ENCODE data around the gene UBE2U. TPM values are rescaled to one million over a fixed set of nuclear protein-coding genes. Genes with fewer than 3 reads are reported as not detected.
"Not testable (repeated sequence)": the region's sequence is repeated elsewhere in the genome, so short reads cannot be mapped to it uniquely, and the experiment has no call there.

UBE2U gene
- total RNA-seq, 2 experiments from 2014 or later: not detected

DNA sequence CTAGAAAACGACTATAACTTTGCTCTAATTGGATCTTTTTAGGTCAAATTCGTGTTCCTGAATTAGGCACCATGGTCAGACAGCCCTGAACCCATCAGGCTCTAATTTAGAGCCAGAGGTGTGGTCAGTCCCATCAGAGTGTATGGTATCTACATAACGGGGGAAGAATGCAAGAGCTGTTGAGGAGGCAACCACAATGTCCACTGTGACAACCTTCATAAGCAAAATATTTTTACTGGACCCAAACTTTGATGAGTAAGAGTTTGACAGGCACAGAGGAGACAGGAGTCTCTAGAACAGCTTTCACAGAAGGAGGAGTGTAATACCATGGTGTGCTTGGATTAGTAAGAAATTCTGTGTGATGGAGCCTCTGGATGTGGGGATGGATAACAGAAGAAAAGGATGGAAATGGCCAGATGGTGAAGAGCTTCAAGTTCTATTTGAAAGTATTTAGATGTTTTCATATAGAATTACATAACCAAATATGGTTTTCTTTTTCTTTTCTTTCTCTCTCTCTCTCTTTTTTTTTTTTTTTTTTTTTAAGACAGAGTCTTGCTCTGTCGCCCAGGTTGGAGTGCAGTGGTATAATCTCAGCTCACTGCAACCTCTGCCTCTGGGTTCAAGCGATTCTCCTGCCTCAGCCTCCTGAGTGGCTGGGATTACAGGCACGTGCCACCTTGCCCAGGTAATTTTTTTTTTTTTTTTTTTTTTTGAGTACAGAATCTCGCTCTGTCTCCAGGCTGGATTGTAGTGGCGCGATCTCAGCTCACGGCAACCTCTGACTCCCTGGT lies 24.9 kb downstream of the UBE2U start:
- intact Hi-C loops (cut with micrococcal nuclease): no loop called here
- Mint-ChIP-seq H3K36me3 (ENCODE audit: low read depth) (no peaks in the 10 kb centered on the region), H3K4me1 (ENCODE audit: low read depth) (peaks cover 6% of the 10 kb centered on the region), H3K27me3 (ENCODE audit: low read depth) (peaks cover 11% of the 10 kb centered on the region), H3K9me3 (no peaks in the 10 kb centered on the region), H3K4me3 (no peak overlapping the region), H3K27ac (no peak overlapping the region)
- CTCF ChIA-PET: interaction anchor here (0.9 kb wide), 1 partner anchor 115 kb away, joined by 3 read pairs; no protein-coding TSS in a partner anchor
- no peak for DNase-seq

DNA sequence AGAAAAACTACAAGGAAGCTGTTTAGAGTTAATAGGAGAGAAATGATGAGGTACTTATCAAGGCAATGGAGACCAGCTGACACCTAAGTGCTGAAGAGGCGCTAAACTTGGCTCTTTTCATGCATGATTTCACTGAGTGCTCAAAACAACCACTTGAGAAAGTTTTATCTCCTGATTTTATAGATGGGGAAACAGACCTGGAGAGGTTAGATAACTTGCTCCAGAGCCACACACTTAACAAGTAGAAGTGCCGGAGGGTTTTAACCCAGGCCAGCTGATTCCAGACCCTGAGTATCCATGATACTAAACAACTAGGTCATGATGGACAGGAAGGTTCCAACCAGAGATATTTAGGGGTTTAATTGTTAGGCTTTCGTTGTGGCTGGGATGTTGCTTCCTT lies 25.9 kb downstream of the UBE2U start:
- intact Hi-C loops (cut with micrococcal nuclease): no loop called here
- Mint-ChIP-seq H3K36me3 (ENCODE audit: low read depth) (no peaks in the 10 kb centered on the region), H3K4me1 (ENCODE audit: low read depth) (no peaks in the 10 kb centered on the region), H3K27ac (no peak overlapping the region), H3K4me3 (no peak overlapping the region), H3K9me3 (no peaks in the 10 kb centered on the region), H3K27me3 (ENCODE audit: low read depth) (peaks cover 18% of the 10 kb centered on the region)
- CTCF ChIA-PET: no interaction called here
- no peak for DNase-seq

DNA sequence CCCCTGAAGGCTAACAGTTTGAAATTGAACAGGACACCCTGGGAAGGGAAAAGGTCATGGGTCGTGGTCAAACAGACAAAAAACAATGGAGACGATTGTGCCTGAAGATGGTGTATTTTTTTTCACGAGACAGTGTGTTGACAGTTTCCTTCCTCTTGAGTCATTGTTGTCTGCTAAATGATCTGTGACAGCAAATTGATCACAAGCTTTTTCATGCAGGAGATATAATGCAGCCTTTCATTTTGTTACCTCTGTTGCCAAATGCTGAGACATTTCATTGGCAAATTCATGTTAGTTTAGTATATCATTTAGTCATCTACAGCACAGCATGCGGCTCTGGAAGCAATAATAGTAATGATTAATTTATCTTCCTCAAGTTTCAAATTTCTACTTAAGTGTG lies 27.7 kb downstream of the UBE2U start:
- CTCF ChIA-PET: interaction anchor here (1.6 kb wide), 1 partner anchor 9 kb away, joined by 3 read pairs; no protein-coding TSS in a partner anchor
- Mint-ChIP-seq H3K27me3 (ENCODE audit: low read depth) (peaks cover 22% of the 10 kb centered on the region), H3K27ac (no peak overlapping the region), H3K4me3 (no peak overlapping the region), H3K4me1 (ENCODE audit: low read depth) (no peaks in the 10 kb centered on the region), H3K9me3 (no peaks in the 10 kb centered on the region), H3K36me3 (ENCODE audit: low read depth) (no peaks in the 10 kb centered on the region)
- no peak for DNase-seq
- intact Hi-C loops (cut with micrococcal nuclease): no loop called here

DNA sequence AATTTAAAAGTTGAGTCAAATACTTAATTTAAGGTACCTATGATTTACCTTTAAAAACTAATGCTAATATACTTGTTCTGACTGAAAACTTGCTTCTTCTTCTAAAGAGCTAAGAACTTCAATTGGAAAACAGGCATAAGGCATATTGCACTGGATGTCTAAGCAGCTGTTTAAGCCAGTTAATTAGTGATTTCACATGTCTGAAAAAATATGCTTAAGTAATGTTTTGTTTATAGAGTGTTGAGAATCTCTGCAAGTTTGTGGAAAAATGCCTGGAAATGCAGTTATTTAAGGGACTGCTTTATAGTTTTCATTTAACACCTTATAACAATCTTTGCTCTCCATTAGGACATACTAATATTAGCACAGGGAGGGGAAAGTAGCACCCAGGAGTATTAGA lies 28.2 kb downstream of the UBE2U start:
- DNase-seq: no peak
- no peak overlapping the region for H3K27ac Mint-ChIP-seq
- H3K36me3 Mint-ChIP-seq (ENCODE audit: low read depth): no peaks in the 10 kb centered on the region
- H3K9me3 Mint-ChIP-seq: no peaks in the 10 kb centered on the region
- H3K27me3 Mint-ChIP-seq (ENCODE audit: low read depth): peaks cover 22% of the 10 kb centered on the region
- CTCF ChIA-PET: interaction anchor here (1.6 kb wide), 1 partner anchor 10 kb away, joined by 3 read pairs; no protein-coding TSS in a partner anchor
- intact Hi-C loops (cut with micrococcal nuclease): no loop called here
- no peaks in the 10 kb centered on the region for H3K4me1 Mint-ChIP-seq (ENCODE audit: low read depth)
- no peak overlapping the region for H3K4me3 Mint-ChIP-seq

DNA sequence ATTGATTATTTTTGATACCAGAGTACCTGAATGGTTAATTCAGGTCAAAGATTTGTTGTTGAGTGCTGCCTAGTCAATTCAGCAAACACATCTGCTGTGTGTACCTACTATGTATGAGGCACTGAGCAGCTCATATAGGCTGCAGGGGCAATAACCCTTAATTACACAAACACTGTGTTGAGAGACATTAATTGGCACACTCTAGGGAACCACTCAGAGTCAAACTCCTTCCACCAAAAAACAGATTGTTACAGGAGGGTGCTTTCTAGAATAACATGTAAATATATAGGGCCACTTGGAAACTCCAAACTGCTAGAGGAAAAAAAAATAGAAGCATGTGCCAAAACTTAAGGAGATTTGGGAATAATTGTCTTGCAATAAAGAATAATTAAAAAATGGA lies 31.3 kb downstream of the UBE2U start:
- DNase-seq: no peak
- intact Hi-C loops (cut with micrococcal nuclease): no loop called here
- H3K36me3 Mint-ChIP-seq (ENCODE audit: low read depth): no peaks in the 10 kb centered on the region
- H3K4me1 Mint-ChIP-seq (ENCODE audit: low read depth): no peaks in the 10 kb centered on the region
- H3K4me3 Mint-ChIP-seq: no peak overlapping the region
- no peaks in the 10 kb centered on the region for H3K9me3 Mint-ChIP-seq
- CTCF ChIA-PET: no interaction called here
- H3K27ac Mint-ChIP-seq: no peak overlapping the region
- H3K27me3 Mint-ChIP-seq (ENCODE audit: low read depth): peaks cover 18% of the 10 kb centered on the region

DNA sequence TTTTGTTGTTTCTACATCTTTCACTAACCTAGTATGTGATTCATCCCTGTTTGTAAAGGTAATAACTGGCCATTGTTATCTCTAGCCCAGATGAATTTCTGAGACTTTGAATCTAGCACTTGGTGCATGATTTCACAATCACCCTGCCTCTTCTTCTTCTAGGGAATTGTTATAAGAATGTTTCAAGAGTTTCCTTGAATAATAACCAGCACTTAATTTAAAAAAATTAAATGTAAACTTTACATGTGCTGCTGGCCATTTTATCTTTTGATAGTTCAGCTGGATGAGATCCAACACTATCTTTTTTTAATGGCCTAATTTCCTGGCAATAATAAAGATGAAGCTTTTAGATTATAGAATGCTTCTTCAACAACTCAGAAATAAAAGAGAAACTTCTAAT lies 31.8 kb downstream of the UBE2U start:
- no peaks in the 10 kb centered on the region for H3K36me3 Mint-ChIP-seq (ENCODE audit: low read depth)
- CTCF ChIA-PET: no interaction called here
- intact Hi-C loops (cut with micrococcal nuclease): no loop called here

DNA sequence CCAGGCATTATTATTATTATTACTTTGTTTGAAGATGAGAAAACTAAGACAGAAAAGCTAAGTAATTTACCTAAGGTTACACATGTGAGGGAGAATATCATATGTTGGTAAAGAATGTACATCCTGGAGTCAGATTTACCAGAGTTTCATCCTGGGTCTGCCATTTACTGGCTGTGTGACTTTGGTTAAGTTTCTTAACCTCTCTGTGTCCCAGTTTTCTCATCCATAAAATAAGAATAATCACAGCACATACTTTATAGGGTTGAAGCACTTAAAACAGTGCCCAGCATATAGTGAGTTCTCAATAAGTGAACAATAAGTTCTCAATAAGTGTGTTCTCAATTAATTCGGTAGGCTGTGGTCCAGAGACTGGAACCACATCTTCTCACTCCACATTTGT lies 32.5 kb downstream of the UBE2U start:
- Mint-ChIP-seq H3K27me3 (ENCODE audit: low read depth) (peaks cover 15% of the 10 kb centered on the region), H3K9me3 (no peaks in the 10 kb centered on the region), H3K36me3 (ENCODE audit: low read depth) (no peaks in the 10 kb centered on the region), H3K27ac (no peak overlapping the region), H3K4me1 (ENCODE audit: low read depth) (no peaks in the 10 kb centered on the region), H3K4me3 (no peak overlapping the region)
- DNase-seq: no peak
- CTCF ChIA-PET: no interaction called here
- intact Hi-C loops (cut with micrococcal nuclease): no loop called here

More for the DNA sequence above, 31.8 kb downstream of the UBE2U start:
- Mint-ChIP-seq H3K27me3 (ENCODE audit: low read depth) (peaks cover 18% of the 10 kb centered on the region), H3K4me1 (ENCODE audit: low read depth) (no peaks in the 10 kb centered on the region), H3K9me3 (no peaks in the 10 kb centered on the region), H3K27ac (no peak overlapping the region), H3K4me3 (no peak overlapping the region)
- no peak for DNase-seq

DNA sequence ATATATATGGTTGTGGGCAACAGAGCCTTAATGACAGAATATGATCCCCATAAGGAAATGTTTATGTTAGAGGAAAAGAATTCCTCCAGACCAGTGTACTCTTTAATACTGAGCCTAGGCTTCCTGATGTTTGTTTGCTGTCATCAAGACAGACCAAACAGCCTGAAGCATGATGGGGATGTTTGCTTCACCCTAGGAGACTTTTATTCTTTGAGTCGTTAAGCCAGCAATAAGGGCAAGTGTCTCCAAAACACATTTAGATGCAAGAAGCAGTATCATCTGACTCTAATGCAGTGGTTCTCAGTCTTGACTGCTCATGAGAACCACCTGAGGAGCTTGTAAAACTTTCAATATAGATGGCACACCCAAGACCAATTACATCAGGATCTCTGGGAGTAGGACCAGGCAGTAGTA lies 33.1 kb downstream of the UBE2U start:
- DNase-seq: no peak
- Mint-ChIP-seq H3K27me3 (ENCODE audit: low read depth) (peaks cover 12% of the 10 kb centered on the region), H3K36me3 (ENCODE audit: low read depth) (no peaks in the 10 kb centered on the region), H3K27ac (no peak overlapping the region), H3K4me1 (ENCODE audit: low read depth) (no peaks in the 10 kb centered on the region), H3K9me3 (no peaks in the 10 kb centered on the region), H3K4me3 (no peak overlapping the region)
- intact Hi-C loops (cut with micrococcal nuclease): no loop called here
- CTCF ChIA-PET: interaction anchor here (0.6 kb wide), 1 partner anchor 544 kb away, joined by 3 read pairs; no protein-coding TSS in a partner anchor

DNA sequence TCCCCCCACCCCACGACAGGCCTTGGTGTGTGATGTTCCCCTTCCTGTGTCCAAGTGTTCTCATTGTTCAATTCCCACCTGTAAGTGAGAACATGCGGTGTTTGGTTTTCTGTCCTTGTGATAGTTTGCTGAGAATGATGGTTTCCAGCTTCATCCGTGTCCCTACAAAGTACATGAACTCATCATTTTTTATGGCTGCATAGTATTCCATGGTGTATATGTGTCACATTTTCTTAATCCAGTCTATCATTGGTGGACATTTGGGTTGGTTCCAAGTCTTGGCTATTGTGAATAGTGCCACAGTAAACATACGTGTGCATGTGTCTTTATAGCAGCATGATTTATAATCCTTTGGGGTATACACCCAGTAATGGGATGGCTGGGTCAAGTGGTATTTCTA lies 36.1 kb downstream of the UBE2U start:
- H3K4me3 Mint-ChIP-seq; H3K36me3 Mint-ChIP-seq (ENCODE audit: low read depth); DNase-seq; H3K9me3 Mint-ChIP-seq; H3K4me1 Mint-ChIP-seq (ENCODE audit: low read depth); intact Hi-C loops (cut with micrococcal nuclease); H3K27ac Mint-ChIP-seq; H3K27me3 Mint-ChIP-seq (ENCODE audit: low read depth): not testable (repeated sequence)
- CTCF ChIA-PET: interaction anchor here (0.7 kb wide), 1 partner anchor 8 kb away, joined by 3 read pairs; no protein-coding TSS in a partner anchor

DNA sequence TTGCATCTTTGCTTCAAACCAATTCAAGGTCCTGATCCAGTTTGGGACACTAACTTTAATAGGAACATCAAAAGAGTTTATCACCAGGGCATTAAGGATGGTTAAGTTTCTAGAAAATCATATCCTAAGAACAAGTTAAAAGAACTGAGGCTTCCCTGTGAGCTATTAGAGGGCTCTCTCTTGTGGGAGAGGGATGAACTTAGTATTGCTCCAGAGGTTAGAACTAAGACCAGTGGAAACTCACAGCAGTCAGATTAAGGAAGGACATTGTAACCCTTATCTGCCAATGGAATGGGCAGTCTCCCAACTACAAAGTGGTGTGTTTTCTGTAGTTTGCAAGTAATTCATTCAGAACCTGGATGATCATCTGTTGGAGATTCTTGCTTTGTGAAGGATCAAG lies 36.8 kb downstream of the UBE2U start:
- CTCF ChIA-PET: no interaction called here
- no peak for DNase-seq
- Mint-ChIP-seq H3K4me1 (ENCODE audit: low read depth) (peaks cover 16% of the 10 kb centered on the region), H3K9me3 (no peaks in the 10 kb centered on the region), H3K4me3 (no peak overlapping the region), H3K36me3 (ENCODE audit: low read depth) (no peaks in the 10 kb centered on the region), H3K27me3 (ENCODE audit: low read depth) (no peaks in the 10 kb centered on the region), H3K27ac (no peak overlapping the region)
- intact Hi-C loops (cut with micrococcal nuclease): loop anchor here (5.0 kb wide), 2 partner anchors 323 to 683 kb away; no protein-coding TSS in a partner anchor

DNA sequence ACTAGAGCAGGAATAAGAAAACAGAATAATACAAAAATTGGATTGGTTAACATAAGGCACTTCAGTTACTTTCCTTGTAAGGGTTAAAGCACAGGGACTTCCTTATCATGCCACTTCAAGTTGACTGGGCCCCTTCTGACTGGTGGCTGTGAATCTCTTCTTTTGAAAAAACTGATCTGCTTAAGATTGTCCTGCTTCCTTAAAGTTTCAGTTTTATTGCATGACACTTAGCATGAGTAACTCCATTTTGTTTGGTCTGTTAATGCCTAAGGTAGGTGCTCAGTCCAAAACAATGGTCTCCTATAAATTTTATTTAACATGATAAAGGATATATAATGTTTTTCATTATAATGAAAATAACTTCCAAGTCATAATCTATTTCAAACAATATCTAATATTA lies 37.6 kb downstream of the UBE2U start:
- Mint-ChIP-seq H3K36me3 (ENCODE audit: low read depth) (no peaks in the 10 kb centered on the region), H3K27me3 (ENCODE audit: low read depth) (no peaks in the 10 kb centered on the region), H3K9me3 (no peaks in the 10 kb centered on the region), H3K4me1 (ENCODE audit: low read depth) (peaks cover 21% of the 10 kb centered on the region), H3K4me3 (no peak overlapping the region), H3K27ac (no peak overlapping the region)
- intact Hi-C loops (cut with micrococcal nuclease): loop anchor here (5.0 kb wide), 2 partner anchors 324 to 684 kb away; no protein-coding TSS in a partner anchor
- no peak for DNase-seq
- CTCF ChIA-PET: interaction anchor here (4.8 kb wide), 1 partner anchor 104 kb away, joined by 28 read pairs; no protein-coding TSS in a partner anchor

DNA sequence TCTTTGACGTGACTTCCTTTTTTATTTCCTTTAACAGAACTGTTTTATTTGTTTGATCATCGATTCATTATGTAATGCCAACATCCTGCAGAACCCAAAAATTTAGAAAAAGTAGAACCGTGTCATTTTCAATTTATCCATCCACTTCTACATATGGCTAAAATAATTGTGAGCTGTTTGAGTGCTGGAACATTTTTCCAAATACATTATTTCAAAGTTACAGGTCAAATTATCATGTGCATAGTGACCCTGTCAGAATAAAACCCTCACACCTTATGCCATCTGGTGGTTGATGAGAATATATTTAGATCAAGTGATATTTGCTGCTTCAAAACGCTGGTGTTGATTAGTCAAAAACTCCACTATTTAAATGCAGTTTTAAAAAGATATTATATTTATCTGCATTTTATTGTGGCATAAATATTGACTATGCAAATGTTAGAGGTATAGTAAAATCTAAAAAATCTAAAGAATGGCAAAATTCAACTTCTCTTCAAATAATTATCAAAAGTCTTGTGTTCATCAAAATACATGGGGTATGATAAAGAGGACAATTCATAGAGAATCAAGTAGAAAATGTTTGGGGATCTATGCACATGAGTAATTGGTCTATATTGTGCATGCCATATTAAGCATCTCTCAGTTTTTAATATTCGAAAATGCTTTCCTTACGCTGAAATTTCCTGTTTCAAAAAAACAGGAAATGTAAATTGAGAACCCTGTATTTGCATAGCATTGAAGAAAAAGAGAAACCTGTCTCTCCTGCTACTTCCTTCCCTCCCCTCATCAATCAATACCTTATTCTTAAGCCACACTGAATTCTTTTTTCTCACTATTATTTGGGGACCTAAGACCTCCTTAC lies 39.7 kb downstream of the UBE2U start:
- Mint-ChIP-seq H3K9me3 (no peaks in the 10 kb centered on the region), H3K36me3 (ENCODE audit: low read depth) (no peaks in the 10 kb centered on the region), H3K4me1 (ENCODE audit: low read depth) (peaks cover 21% of the 10 kb centered on the region), H3K27me3 (ENCODE audit: low read depth) (peaks cover 4% of the 10 kb centered on the region), H3K27ac (no peak overlapping the region), H3K4me3 (peak overlapping the region; percentile 40)
- intact Hi-C loops (cut with micrococcal nuclease): loop anchor here (1.0 to 5.0 kb wide), 4 partner anchors 106 to 686 kb away; partner anchors contain the start of gene ROR1
- no peak for DNase-seq
- CTCF ChIA-PET: interaction anchor here (0.6 to 4.8 kb wide), 7 partner anchors 10 to 552 kb away, joined by 3 to 28 read pairs (median 4); no protein-coding TSS in a partner anchor
